ENCODE measurements around the gene AKNA. TPM values are rescaled to one million over a fixed set of nuclear protein-coding genes. Genes with fewer than 3 reads are reported as not detected.

AKNA gene
- polyA plus RNA-seq, 1 of the 3 experiments (the other 2 are of a cell fraction) = 0.84 TPM

DNA sequence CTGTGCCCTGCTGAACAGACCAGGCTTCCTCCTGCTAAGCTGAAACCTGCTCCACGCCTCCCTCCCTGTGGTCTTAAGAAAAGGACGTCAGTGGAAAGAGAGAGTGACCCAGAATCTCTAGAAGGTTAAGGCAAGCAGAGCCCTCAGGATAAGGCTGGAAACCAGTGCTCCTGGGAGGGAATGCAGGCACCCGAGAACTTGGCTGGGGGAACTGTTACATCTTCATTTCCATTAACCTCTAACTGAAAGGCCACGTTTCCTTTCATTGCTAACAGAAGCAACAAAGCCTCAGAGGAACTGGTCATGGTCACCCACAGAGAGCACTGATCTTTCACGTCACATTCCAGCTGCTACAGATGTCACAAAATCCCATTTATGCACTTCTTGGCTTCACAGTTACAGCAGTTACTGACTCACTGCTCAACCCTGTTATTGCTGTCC, 26.1 kb upstream of the AKNA start:
- Histone ChIP-seq H2AFZ (ENCODE audit: low read depth) (no peak overlapping the region), H3K9me2 (no peaks in the 10 kb centered on the region), H3K27me3 (ENCODE audit: insufficient read depth) (no peaks in the 10 kb centered on the region), H3K9ac (no peak overlapping the region), H3K79me2 (ENCODE audit: insufficient read depth) (no peaks in the 10 kb centered on the region), H3K9me3 (no peaks in the 10 kb centered on the region), H3K4me1 (ENCODE audit: control insufficient read depth in 1 of 2, insufficient read depth in 2 of 2, low read depth in 1 of 2, low read length in 1 of 2) (no peaks in the 10 kb centered on the region), H3K4me2 (no peak overlapping the region), H4K20me1 (ENCODE audit: insufficient read depth) (no peaks in the 10 kb centered on the region), H3F3A (replicated peaks; ENCODE audit: insufficient read depth) (no peaks in the 10 kb centered on the region), H3K36me3 (replicated peaks in 1 of 2; ENCODE audit: control insufficient read depth in 1 of 2, insufficient read depth in 2 of 2, low read length in 1 of 2) (no peaks in the 10 kb centered on the region), H3K4me3 (ENCODE audit: low read depth in 2 of 2, low read length in 1 of 2) (no peak overlapping the region), H3K27ac (ENCODE audit: low read depth in 2 of 2, low read length in 1 of 2) (no peak overlapping the region)
- ChIA-PET POLR2A (no interaction called here), CTCF (interaction anchor here (0.7 to 8.9 kb wide), 4 partner anchors 9 to 240 kb away, joined by 3 to 74 read pairs (median 4); no protein-coding TSS in a partner anchor)
- TF ChIP-seq POLR2AphosphoS5 (IDR thresholded peaks at IDR 0.05; ENCODE audit: low read depth, low read length) (no peak), ELF1 (IDR thresholded peaks at IDR 0.05) (no peak), MXI1 (IDR thresholded peaks at IDR 0.05; ENCODE audit: low read depth, low read length) (no peak), NRF1 (IDR thresholded peaks at IDR 0.05; ENCODE audit: low read depth, low read length) (no peak)
- TF ChIP-seq, protein P1, sequence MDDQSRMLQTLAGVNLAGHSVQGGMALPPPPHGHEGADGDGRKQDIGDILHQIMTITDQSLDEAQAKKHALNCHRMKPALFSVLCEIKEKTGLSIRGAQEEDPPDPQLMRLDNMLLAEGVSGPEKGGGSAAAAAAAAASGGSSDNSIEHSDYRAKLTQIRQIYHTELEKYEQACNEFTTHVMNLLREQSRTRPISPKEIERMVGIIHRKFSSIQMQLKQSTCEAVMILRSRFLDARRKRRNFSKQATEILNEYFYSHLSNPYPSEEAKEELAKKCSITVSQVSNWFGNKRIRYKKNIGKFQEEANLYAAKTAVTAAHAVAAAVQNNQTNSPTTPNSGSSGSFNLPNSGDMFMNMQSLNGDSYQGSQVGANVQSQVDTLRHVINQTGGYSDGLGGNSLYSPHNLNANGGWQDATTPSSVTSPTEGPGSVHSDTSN (IDR thresholded peaks at IDR 0.05) = no peak
- TF ChIP-seq, protein P2, sequence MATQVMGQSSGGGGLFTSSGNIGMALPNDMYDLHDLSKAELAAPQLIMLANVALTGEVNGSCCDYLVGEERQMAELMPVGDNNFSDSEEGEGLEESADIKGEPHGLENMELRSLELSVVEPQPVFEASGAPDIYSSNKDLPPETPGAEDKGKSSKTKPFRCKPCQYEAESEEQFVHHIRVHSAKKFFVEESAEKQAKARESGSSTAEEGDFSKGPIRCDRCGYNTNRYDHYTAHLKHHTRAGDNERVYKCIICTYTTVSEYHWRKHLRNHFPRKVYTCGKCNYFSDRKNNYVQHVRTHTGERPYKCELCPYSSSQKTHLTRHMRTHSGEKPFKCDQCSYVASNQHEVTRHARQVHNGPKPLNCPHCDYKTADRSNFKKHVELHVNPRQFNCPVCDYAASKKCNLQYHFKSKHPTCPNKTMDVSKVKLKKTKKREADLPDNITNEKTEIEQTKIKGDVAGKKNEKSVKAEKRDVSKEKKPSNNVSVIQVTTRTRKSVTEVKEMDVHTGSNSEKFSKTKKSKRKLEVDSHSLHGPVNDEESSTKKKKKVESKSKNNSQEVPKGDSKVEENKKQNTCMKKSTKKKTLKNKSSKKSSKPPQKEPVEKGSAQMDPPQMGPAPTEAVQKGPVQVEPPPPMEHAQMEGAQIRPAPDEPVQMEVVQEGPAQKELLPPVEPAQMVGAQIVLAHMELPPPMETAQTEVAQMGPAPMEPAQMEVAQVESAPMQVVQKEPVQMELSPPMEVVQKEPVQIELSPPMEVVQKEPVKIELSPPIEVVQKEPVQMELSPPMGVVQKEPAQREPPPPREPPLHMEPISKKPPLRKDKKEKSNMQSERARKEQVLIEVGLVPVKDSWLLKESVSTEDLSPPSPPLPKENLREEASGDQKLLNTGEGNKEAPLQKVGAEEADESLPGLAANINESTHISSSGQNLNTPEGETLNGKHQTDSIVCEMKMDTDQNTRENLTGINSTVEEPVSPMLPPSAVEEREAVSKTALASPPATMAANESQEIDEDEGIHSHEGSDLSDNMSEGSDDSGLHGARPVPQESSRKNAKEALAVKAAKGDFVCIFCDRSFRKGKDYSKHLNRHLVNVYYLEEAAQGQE (IDR thresholded peaks at IDR 0.05; ENCODE audit: low read depth, low read length) = no peak
- DNase-seq = no peak
- WGBS (ENCODE audit: low lambda C conversion rate) = 70% methylated on average over 5 of the region's 5 CpGs

DNA sequence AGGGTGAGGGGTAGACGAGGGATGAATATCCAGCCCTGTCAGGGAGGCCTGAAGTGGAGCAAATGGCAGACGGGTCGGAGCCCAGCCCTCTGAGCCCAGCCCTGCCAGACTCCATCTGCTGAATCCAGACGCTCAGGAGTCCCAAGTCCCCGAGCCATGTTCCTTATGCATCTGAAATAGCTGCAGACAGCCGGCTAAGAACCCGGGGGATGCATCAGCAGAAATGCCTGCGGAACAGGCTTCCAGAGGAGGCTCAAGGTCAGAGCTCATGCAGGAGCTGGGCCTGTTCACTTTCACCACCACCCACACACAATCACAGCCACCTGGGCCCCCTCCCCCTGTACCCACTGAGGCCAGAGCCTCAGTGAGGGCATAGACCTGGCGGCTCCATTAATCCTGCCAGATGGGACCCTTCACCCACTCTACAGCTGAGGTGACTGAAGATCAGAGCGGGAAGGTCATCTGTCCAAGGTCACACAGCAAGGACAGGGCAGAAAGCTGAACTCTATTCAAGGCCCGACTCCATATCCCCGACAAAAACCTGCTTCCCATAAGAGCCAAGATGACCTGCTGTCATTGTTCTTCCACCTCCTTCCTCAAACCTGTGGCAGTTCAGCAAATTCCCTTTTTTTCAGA, 24.4 kb upstream of the AKNA start:
- Histone ChIP-seq H3K9ac (no peak overlapping the region), H3K4me2 (no peak overlapping the region), H3K27me3 (ENCODE audit: insufficient read depth) (no peaks in the 10 kb centered on the region), H3F3A (replicated peaks; ENCODE audit: insufficient read depth) (no peaks in the 10 kb centered on the region), H3K27ac (ENCODE audit: low read depth in 2 of 2, low read length in 1 of 2) (no peak overlapping the region), H3K9me2 (no peaks in the 10 kb centered on the region), H3K36me3 (replicated peaks in 1 of 2; ENCODE audit: control insufficient read depth in 1 of 2, insufficient read depth in 2 of 2, low read length in 1 of 2) (no peaks in the 10 kb centered on the region), H4K20me1 (ENCODE audit: insufficient read depth) (no peaks in the 10 kb centered on the region), H2AFZ (ENCODE audit: low read depth) (no peak overlapping the region), H3K79me2 (ENCODE audit: insufficient read depth) (no peaks in the 10 kb centered on the region), H3K4me3 (ENCODE audit: low read depth in 2 of 2, low read length in 1 of 2) (no peak overlapping the region), H3K4me1 (ENCODE audit: control insufficient read depth in 1 of 2, insufficient read depth in 2 of 2, low read depth in 1 of 2, low read length in 1 of 2) (no peaks in the 10 kb centered on the region), H3K9me3 (no peaks in the 10 kb centered on the region)
- POLR2A ChIA-PET = no interaction called here
- CTCF ChIA-PET = interaction anchor here (8.9 kb wide), 1 partner anchor 7 kb away, joined by 74 read pairs; no protein-coding TSS in a partner anchor
- DNase-seq = no peak
- 85% methylated on average over 8 of the region's 12 CpGs for WGBS (ENCODE audit: low lambda C conversion rate)
- TF ChIP-seq ELF1 (IDR thresholded peaks at IDR 0.05) (no peak), MEF2A (IDR thresholded peaks at IDR 0.05; ENCODE audit: borderline replicate concordance, low read depth) (no peak), POLR2AphosphoS5 (IDR thresholded peaks at IDR 0.05; ENCODE audit: low read depth, low read length) (no peak), RFX5 (IDR thresholded peaks at IDR 0.05; ENCODE audit: low read length) (no peak), NFIC (IDR thresholded peaks at IDR 0.05; ENCODE audit: borderline replicate concordance) (no peak), CHD2 (IDR thresholded peaks at IDR 0.05; ENCODE audit: low read length, partially characterized antibody) (no peak), TCF12 (IDR thresholded peaks at IDR 0.05) (no peak), RCOR1 (IDR thresholded peaks at IDR 0.05; ENCODE audit: low read length) (no peak), GATA2 (CRISPR knock-in tag; IDR thresholded peaks at IDR 0.05) (no peak), FOSL2 (IDR thresholded peaks at IDR 0.05; ENCODE audit: borderline replicate concordance, low read depth) (no peak), SMC3 (IDR thresholded peaks at IDR 0.05; ENCODE audit: low read depth, low read length) (no peak), RXRA (IDR thresholded peaks at IDR 0.05; ENCODE audit: borderline replicate concordance, low read depth) (no peak), MXI1 (IDR thresholded peaks at IDR 0.05; ENCODE audit: low read depth, low read length) (no peak), TEAD4 (IDR thresholded peaks at IDR 0.05; ENCODE audit: borderline replicate concordance, insufficient read depth) (no peak)
- TF ChIP-seq, protein P3, sequence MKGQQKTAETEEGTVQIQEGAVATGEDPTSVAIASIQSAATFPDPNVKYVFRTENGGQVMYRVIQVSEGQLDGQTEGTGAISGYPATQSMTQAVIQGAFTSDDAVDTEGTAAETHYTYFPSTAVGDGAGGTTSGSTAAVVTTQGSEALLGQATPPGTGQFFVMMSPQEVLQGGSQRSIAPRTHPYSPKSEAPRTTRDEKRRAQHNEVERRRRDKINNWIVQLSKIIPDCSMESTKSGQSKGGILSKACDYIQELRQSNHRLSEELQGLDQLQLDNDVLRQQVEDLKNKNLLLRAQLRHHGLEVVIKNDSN (IDR thresholded peaks at IDR 0.05; ENCODE audit: borderline replicate concordance, low read depth) = no peak
- TF ChIP-seq, protein P4, sequence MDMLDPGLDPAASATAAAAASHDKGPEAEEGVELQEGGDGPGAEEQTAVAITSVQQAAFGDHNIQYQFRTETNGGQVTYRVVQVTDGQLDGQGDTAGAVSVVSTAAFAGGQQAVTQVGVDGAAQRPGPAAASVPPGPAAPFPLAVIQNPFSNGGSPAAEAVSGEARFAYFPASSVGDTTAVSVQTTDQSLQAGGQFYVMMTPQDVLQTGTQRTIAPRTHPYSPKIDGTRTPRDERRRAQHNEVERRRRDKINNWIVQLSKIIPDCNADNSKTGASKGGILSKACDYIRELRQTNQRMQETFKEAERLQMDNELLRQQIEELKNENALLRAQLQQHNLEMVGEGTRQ (IDR thresholded peaks at IDR 0.05; ENCODE audit: borderline replicate concordance, low read depth, low read length) = no peak
- TF ChIP-seq, protein P5, sequence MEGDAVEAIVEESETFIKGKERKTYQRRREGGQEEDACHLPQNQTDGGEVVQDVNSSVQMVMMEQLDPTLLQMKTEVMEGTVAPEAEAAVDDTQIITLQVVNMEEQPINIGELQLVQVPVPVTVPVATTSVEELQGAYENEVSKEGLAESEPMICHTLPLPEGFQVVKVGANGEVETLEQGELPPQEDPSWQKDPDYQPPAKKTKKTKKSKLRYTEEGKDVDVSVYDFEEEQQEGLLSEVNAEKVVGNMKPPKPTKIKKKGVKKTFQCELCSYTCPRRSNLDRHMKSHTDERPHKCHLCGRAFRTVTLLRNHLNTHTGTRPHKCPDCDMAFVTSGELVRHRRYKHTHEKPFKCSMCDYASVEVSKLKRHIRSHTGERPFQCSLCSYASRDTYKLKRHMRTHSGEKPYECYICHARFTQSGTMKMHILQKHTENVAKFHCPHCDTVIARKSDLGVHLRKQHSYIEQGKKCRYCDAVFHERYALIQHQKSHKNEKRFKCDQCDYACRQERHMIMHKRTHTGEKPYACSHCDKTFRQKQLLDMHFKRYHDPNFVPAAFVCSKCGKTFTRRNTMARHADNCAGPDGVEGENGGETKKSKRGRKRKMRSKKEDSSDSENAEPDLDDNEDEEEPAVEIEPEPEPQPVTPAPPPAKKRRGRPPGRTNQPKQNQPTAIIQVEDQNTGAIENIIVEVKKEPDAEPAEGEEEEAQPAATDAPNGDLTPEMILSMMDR (IDR thresholded peaks at IDR 0.05) = no peak
